ENCODE data around the gene SUZ12. TPM values are rescaled to one million over a fixed set of nuclear protein-coding genes. Genes with fewer than 3 reads are reported as not detected.
"Not testable (repeated sequence)": the region's sequence is repeated elsewhere in the genome, so short reads cannot be mapped to it uniquely, and the experiment has no call there.

The SUZ12 gene
- total RNA-seq, 1 donor from 2014 or later: 30.3 TPM

DNA sequence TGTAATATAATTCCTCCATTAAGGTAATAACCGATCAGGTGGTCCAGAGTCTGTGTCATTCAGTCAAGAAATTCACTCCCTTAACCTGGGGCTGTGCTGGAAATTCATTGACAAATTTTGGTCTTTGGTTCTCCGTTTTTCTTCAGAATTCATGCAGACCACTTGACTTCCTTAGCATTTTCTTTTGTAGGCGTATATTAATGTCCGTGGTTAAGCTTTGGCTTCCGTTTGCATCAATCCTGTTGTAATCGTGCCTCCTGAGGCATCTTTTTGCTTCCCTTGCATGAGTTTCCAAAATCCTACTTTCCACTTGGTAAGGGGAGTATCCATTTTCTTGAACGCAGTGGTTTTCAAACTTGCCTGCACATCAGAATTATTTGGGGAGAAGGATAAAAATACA, 79.4 kb downstream of the SUZ12 start:
- peaks cover 10% of the 10 kb centered on the region for H3K9me3 Mint-ChIP-seq
- TF ChIP-seq, protein P1, sequence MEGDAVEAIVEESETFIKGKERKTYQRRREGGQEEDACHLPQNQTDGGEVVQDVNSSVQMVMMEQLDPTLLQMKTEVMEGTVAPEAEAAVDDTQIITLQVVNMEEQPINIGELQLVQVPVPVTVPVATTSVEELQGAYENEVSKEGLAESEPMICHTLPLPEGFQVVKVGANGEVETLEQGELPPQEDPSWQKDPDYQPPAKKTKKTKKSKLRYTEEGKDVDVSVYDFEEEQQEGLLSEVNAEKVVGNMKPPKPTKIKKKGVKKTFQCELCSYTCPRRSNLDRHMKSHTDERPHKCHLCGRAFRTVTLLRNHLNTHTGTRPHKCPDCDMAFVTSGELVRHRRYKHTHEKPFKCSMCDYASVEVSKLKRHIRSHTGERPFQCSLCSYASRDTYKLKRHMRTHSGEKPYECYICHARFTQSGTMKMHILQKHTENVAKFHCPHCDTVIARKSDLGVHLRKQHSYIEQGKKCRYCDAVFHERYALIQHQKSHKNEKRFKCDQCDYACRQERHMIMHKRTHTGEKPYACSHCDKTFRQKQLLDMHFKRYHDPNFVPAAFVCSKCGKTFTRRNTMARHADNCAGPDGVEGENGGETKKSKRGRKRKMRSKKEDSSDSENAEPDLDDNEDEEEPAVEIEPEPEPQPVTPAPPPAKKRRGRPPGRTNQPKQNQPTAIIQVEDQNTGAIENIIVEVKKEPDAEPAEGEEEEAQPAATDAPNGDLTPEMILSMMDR (IDR thresholded peaks at IDR 0.05; ENCODE audit: unreplicated experiment): no peak
- DNase-seq (ENCODE audit: low spot score in 2 of 2, unreplicated experiment in 2 of 2): no peak
- no peaks in the 10 kb centered on the region for H3K27me3 Mint-ChIP-seq (ENCODE audit: low read depth)
- peaks cover 18% of the 10 kb centered on the region for H3K36me3 Mint-ChIP-seq
- H3K27ac Mint-ChIP-seq: no peak overlapping the region
- H3K4me3 Mint-ChIP-seq: no peak overlapping the region
- no peaks in the 10 kb centered on the region for H3K4me1 Mint-ChIP-seq

DNA sequence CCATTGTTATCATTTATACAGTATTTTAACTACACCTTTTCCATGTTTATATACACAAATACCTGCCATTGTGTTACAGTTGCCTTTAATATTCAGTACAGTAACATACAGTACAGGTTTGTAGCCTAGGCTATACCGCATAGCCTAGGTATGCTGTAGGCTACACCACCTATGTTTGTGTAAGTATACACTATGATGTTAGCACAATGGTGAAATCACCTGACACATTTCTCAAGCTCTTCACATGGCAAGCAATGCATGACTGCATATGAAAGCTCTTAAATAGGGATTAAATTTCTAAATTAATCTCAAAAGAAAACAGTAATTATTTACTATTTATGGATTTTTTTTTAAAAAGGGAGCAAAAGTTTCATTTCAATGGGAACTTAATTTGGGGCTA, 82.4 kb downstream of the SUZ12 start:
- DNase-seq (ENCODE audit: low spot score in 2 of 2, unreplicated experiment in 2 of 2): no peak
- Mint-ChIP-seq H3K27ac (no peak overlapping the region), H3K36me3 (peaks cover 16% of the 10 kb centered on the region), H3K4me3 (no peak overlapping the region), H3K9me3 (peaks cover under 1% of the 10 kb centered on the region), H3K27me3 (ENCODE audit: low read depth) (no peaks in the 10 kb centered on the region), H3K4me1 (no peaks in the 10 kb centered on the region)
- TF ChIP-seq, protein P1 (IDR thresholded peaks at IDR 0.05; ENCODE audit: unreplicated experiment): no peak

DNA sequence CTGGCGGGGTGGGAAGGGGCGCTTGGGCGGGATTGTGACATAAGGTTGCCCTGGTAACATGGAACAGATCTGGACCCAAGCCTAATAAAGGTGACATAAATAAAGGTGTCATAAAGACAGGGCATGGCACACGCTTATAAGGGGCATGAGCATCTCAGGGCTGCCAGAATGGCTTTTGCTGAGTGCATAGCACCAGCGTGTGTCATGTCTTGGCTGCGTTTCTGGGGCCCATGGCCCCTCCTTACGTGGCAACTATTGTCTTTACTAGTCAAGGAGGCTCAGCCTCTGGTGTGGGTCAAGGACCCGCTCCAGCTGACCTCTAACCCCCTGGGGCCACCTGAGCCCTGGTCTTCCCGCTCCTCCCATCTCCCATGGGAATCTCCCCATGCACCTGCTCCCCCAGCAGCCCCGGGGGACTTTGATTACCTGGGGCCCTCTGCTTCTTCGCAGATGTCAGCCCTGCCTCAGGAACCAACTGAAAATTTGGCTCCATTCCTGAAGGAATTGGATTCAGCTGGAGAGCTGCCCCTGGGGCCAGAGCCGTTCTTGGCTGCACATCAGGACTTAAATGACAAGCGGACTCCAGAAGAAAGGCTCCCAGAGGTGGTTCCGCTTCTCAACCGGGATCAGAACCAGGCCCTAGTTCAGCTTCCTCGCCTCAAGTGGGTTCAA, 84.3 kb downstream of the SUZ12 start:
- Mint-ChIP-seq H3K4me3 (no peak overlapping the region), H3K9me3 (no peaks in the 10 kb centered on the region), H3K36me3 (peaks cover 16% of the 10 kb centered on the region), H3K4me1 (no peaks in the 10 kb centered on the region), H3K27me3 (ENCODE audit: low read depth) (no peaks in the 10 kb centered on the region), H3K27ac (no peak overlapping the region)
- TF ChIP-seq, protein P1 (IDR thresholded peaks at IDR 0.05; ENCODE audit: unreplicated experiment): no peak
- no peak for DNase-seq (ENCODE audit: low spot score in 2 of 2, unreplicated experiment in 2 of 2)

DNA sequence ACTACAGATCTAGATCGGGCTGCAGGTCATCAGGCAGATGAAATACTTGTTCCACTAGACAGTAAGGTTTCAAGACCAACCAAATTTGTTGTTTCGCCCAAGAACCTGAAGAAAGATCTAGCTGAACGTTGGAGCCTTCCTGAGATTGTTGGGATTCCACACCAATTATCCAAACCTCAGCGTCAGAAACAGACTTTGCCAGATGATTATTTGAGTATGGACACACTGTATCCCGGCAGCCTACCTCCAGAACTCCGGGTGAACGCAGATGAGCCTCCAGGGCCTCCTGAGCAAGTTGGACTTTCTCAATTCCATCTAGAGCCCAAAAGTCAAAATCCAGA, 84.8 kb downstream of the SUZ12 start:
- Mint-ChIP-seq H3K27me3 (ENCODE audit: low read depth) (no peaks in the 10 kb centered on the region), H3K36me3 (peaks cover 16% of the 10 kb centered on the region), H3K4me3 (no peak overlapping the region), H3K9me3 (no peaks in the 10 kb centered on the region), H3K4me1 (no peaks in the 10 kb centered on the region), H3K27ac (no peak overlapping the region)
- TF ChIP-seq, protein P1 (IDR thresholded peaks at IDR 0.05; ENCODE audit: unreplicated experiment): no peak
- DNase-seq (ENCODE audit: low spot score in 2 of 2, unreplicated experiment in 2 of 2): no peak

DNA sequence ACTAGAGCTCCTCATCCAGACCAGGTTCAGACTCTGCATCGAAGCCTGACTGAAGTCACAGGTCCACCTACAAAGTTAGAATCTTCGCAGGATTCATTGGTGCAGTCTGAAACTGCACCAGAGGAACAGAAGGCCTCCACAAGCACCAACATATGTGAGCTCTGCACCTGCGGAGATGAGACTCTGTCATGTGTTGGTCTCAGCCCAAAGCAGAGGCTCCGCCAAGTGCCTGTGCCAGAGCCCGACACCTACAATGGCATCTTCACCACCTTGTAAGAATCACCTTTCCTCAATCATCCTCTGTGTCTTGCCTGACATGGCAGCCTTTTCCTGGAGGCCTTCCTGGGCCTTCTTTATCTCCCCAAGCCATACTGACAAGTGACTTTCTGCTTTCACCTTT, 85.7 kb downstream of the SUZ12 start:
- not testable (repeated sequence) for H3K4me1 Mint-ChIP-seq; DNase-seq (ENCODE audit: low spot score in 2 of 2, unreplicated experiment in 2 of 2); H3K27me3 Mint-ChIP-seq (ENCODE audit: low read depth); H3K9me3 Mint-ChIP-seq; H3K4me3 Mint-ChIP-seq; H3K27ac Mint-ChIP-seq
- H3K36me3 Mint-ChIP-seq: peaks cover 14% of the 10 kb centered on the region

DNA sequence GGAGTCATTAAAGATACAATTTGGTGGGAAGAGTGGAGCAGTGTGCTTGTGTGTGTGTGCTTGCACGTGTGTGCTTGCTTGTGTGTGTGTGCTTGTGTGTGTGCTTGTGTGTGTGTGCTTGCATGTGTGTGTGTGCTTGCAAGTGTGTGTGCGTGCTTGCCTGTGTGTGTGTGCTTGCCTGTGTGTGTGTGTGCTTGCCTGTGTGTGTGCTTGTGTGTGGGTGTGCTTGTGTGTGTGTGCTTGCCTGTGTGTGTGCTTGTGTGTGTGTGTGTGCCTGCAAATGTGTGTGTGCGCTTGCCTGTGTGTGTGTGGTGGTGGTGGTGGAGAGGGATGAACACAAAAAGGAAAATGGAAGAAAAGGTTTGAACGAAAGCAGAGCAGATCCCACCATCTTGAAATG, 90.5 kb downstream of the SUZ12 start:
- not testable (repeated sequence) for H3K9me3 Mint-ChIP-seq; H3K27me3 Mint-ChIP-seq (ENCODE audit: low read depth); H3K27ac Mint-ChIP-seq; H3K4me1 Mint-ChIP-seq; DNase-seq (ENCODE audit: low spot score in 2 of 2, unreplicated experiment in 2 of 2); H3K4me3 Mint-ChIP-seq; H3K36me3 Mint-ChIP-seq

DNA sequence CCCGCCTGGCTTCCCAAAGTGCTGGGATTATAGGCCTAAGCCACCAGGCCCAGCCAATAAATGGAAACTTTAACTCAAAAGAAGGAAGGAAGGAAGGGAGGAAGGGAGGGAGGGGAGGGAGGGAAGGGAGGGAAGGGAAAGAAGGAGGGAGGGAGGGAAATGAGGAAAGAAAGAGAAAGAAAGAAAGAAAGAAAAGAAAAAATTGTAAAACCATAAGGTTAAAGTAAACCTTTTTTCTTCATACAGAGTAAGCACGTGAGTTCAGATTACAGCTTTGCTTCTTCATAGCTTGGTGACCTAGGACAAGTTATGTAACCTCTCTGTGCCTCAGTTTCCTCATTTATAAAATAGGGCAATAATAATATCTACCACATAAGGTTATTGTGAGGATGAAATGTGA, 96.4 kb downstream of the SUZ12 start:
- DNase-seq (ENCODE audit: low spot score in 2 of 2, unreplicated experiment in 2 of 2): no peak
- no peaks in the 10 kb centered on the region for H3K27me3 Mint-ChIP-seq (ENCODE audit: low read depth)
- H3K4me3 Mint-ChIP-seq: no peak overlapping the region
- TF ChIP-seq, protein P1 (IDR thresholded peaks at IDR 0.05; ENCODE audit: unreplicated experiment): no peak
- peaks cover 24% of the 10 kb centered on the region for H3K36me3 Mint-ChIP-seq
- H3K27ac Mint-ChIP-seq: no peak overlapping the region
- H3K9me3 Mint-ChIP-seq: no peaks in the 10 kb centered on the region
- no peaks in the 10 kb centered on the region for H3K4me1 Mint-ChIP-seq

DNA sequence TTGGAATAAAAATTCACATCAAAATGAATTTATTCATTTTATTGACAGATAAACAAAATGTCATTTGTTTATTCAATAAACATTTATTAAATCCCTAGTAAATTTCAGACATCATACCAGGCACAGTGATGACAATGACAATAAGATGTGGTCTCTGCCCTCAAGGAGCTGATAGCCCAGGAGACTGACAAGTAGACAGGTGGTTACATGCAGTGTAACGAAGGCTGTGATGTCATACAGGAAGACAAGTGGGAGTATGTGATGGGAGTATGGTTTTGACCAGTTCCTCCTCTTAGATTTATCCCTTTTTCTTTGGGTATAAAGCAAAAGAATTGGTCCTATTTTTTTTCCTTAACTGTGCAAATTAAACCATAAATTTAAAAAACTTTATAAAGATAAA, 97.0 kb downstream of the SUZ12 start:
- H3K4me1 Mint-ChIP-seq; DNase-seq (ENCODE audit: low spot score in 2 of 2, unreplicated experiment in 2 of 2); H3K27ac Mint-ChIP-seq; H3K27me3 Mint-ChIP-seq (ENCODE audit: low read depth); H3K9me3 Mint-ChIP-seq; H3K4me3 Mint-ChIP-seq: not testable (repeated sequence)
- peaks cover 24% of the 10 kb centered on the region for H3K36me3 Mint-ChIP-seq

DNA sequence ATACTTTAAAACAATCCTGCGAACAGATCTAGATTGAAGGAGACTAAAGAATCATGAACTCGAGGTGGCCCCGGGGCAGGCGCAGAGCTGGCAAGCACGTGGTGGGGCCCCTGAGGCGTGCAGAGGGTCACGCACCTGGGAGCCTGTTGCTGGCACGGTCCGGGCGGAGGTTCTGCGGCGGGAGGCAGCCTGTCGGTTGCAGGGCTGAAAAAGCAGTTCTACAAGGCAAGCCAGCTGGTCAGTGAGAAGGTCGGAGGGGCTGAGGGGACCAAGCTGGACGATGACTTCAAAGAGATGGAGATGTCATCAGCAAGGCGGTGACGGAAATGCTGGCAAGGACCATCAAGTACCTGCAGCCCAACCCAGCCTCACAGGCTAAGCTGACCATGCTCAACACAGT, 103.4 kb downstream of the SUZ12 start:
- H3K4me1 Mint-ChIP-seq; H3K9me3 Mint-ChIP-seq; H3K27me3 Mint-ChIP-seq (ENCODE audit: low read depth); DNase-seq (ENCODE audit: low spot score in 2 of 2, unreplicated experiment in 2 of 2); H3K4me3 Mint-ChIP-seq; H3K27ac Mint-ChIP-seq: not testable (repeated sequence)
- H3K36me3 Mint-ChIP-seq: peaks cover 29% of the 10 kb centered on the region

Measured in mesothelial cell of epicardium (in vitro differentiated cells).